Measurements from ENCODE around the gene SRL. TPM values are rescaled to one million over a fixed set of nuclear protein-coding genes. Genes with fewer than 3 reads are reported as not detected.

Gene SRL
- total RNA-seq, 2 donors from 2014 or later = not detected

DNA sequence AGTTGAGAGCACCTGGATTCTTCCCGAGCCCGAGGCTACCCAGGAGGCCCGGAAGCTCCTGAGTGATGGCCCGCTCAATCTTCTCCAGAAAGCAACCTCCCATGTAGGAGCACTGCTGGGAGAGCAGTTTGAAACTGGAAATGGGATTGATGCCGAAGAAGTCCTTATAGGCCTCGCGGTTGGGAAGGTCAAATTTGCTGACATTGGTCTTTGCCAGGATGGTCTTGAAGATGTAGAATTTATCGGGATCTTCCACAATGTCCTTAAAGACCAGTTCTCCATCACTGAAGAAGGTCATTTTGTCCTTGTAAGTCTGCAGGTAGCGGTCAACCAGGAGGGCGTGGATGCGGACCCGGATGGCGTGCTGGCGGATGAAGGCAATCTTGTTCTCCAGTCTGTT lies 49.7 kb downstream of the SRL start:
- no peak for TF ChIP-seq CTCF (IDR thresholded peaks at IDR 0.05)
- TF ChIP-seq POLR2A (IDR thresholded peaks at IDR 0.05) = no peak
- no peaks in the 10 kb centered on the region for H3K4me1 ChIP-seq
- ATAC-seq (no peak), DNase-seq (no peak)
- no peaks in the 10 kb centered on the region for H3K36me3 ChIP-seq (replicated peaks in 1 of 2; ENCODE audit: insufficient read depth in 1 of 2, low read depth in 2 of 2)
- intact Hi-C loops (cut with DNase I) = loop anchor here (10.0 kb wide), 1 partner anchor 213 kb away; no protein-coding TSS in a partner anchor
- H3K27ac ChIP-seq = no peak overlapping the region
- 83 to 91% methylated on average over 9 to 14 of the region's 14 CpGs for WGBS, 2 donors
- no peak overlapping the region for H3K4me3 ChIP-seq
- no peaks in the 10 kb centered on the region for H3K27me3 ChIP-seq
- no peaks in the 10 kb centered on the region for H3K9me3 ChIP-seq

DNA sequence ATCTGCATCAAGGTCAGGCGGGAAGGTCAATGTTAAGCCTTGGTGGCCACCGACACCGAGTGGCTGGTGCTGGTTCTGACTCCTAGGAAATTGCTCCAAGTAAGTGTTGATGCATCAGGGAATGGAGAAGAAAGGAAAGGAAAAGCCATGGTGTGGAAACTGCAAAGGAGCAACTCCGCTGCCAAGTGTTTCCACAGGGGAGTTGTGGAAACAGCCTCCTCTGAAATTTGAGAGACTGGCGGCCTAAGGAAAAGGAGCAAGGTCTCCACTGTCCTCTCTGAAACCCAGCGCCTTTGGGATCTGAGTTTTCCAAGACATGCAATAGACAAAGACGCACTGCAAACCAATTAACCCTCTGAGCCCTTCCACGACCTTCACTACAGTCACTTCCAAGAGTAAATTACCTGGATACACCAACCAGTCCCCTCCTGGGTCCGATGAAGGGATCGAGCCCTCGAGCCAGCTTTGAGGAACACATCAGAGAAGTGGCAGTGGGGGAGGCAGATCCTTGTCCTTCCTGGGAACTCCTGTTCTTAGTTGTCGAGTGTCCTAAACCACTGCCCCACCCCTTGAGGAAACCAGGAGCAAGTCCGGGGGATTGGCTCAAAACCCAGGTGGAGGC lies 51.1 kb downstream of the SRL start:
- H3K4me1 ChIP-seq = no peaks in the 10 kb centered on the region
- H3K36me3 ChIP-seq (replicated peaks in 1 of 2; ENCODE audit: insufficient read depth in 1 of 2, low read depth in 2 of 2) = no peaks in the 10 kb centered on the region
- no peak overlapping the region for H3K4me3 ChIP-seq
- TF ChIP-seq CTCF (IDR thresholded peaks at IDR 0.05) = no peak
- no peak for TF ChIP-seq POLR2A (IDR thresholded peaks at IDR 0.05)
- no peaks in the 10 kb centered on the region for H3K9me3 ChIP-seq
- no peaks in the 10 kb centered on the region for H3K27me3 ChIP-seq
- no peak overlapping the region for H3K27ac ChIP-seq
- intact Hi-C loops (cut with DNase I) = loop anchor here (10.0 kb wide), 1 partner anchor 214 kb away; no protein-coding TSS in a partner anchor
- 79 to 84% methylated on average over 13 of the region's 13 CpGs for WGBS, 2 donors
- DNase-seq (no peak), ATAC-seq (no peak)

DNA sequence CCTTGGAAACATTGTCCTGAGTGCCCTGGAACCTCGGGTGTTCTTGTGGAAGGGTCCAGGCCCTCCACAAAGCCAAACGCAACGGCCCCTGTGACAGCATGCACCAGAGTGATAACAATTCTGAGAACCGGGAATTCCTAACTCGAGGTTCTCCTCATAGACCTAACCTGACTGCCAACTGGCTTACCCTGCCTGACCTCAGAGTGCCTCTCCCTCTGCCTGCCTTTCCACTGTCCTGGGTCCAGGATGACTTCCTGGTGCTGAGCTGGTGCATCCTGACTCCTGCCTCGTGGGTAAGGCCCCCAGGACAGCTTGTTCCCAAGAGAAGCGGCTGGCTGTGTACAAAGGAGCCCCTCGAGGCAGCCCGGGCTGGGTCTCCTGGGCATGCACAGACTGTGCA lies 51.8 kb downstream of the SRL start:
- intact Hi-C loops (cut with DNase I) = loop anchor here (10.0 kb wide), 1 partner anchor 215 kb away; no protein-coding TSS in a partner anchor
- no peak for TF ChIP-seq POLR2A (IDR thresholded peaks at IDR 0.05)
- no peak for TF ChIP-seq CTCF (IDR thresholded peaks at IDR 0.05)
- Histone ChIP-seq H3K9me3 (no peaks in the 10 kb centered on the region), H3K4me3 (no peak overlapping the region), H3K4me1 (no peaks in the 10 kb centered on the region), H3K27ac (no peak overlapping the region), H3K36me3 (replicated peaks in 1 of 2; ENCODE audit: insufficient read depth in 1 of 2, low read depth in 2 of 2) (no peaks in the 10 kb centered on the region), H3K27me3 (no peaks in the 10 kb centered on the region)
- 63 to 67% methylated on average over 2 to 8 of the region's 9 CpGs for WGBS, 2 donors
- ATAC-seq = no peak
- no peak for DNase-seq

GRCh38 chr16:4184038-4184702 lies 57.7 kb downstream of the SRL start:
- H3K36me3 ChIP-seq (replicated peaks in 1 of 2; ENCODE audit: insufficient read depth in 1 of 2, low read depth in 2 of 2) = no peaks in the 10 kb centered on the region
- peak overlapping the region in 3 of 4 donors; percentile 88 to 100 (median 99) for H3K27ac ChIP-seq
- H3K4me1 ChIP-seq = peaks cover 11% of the 10 kb centered on the region
- intact Hi-C loops (cut with DNase I) = no loop called here
- peak in 1 of 4 donors; percentile 21 for DNase-seq
- peak overlapping the region; percentile 28 to 48 for H3K4me3 ChIP-seq
- ATAC-seq = no peak
- TF ChIP-seq POLR2A (IDR thresholded peaks at IDR 0.05) (no peak), CTCF (IDR thresholded peaks at IDR 0.05) (no peak)
- H3K9me3 ChIP-seq = no peaks in the 10 kb centered on the region
- WGBS, 2 donors = 13 to 37% methylated on average over 17 to 59 of the region's 59 CpGs
- H3K27me3 ChIP-seq = no peaks in the 10 kb centered on the region

Data from body of pancreas (tissue), 4 donors.